SW 1271 (cell line): Measurements from ENCODE around the gene YIF1B.
"Not testable (repeated sequence)": the region's sequence is repeated elsewhere in the genome, so short reads cannot be mapped to it uniquely, and the experiment has no call there.

Experiments used
- DNase-seq, 2 experiments: peaks; one replicate each; lab custom pipeline; 2025; lab: John Stamatoyannopoulos, UW

Gene YIF1B, protein sequence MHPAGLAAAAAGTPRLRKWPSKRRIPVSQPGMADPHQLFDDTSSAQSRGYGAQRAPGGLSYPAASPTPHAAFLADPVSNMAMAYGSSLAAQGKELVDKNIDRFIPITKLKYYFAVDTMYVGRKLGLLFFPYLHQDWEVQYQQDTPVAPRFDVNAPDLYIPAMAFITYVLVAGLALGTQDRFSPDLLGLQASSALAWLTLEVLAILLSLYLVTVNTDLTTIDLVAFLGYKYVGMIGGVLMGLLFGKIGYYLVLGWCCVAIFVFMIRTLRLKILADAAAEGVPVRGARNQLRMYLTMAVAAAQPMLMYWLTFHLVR

DNA sequence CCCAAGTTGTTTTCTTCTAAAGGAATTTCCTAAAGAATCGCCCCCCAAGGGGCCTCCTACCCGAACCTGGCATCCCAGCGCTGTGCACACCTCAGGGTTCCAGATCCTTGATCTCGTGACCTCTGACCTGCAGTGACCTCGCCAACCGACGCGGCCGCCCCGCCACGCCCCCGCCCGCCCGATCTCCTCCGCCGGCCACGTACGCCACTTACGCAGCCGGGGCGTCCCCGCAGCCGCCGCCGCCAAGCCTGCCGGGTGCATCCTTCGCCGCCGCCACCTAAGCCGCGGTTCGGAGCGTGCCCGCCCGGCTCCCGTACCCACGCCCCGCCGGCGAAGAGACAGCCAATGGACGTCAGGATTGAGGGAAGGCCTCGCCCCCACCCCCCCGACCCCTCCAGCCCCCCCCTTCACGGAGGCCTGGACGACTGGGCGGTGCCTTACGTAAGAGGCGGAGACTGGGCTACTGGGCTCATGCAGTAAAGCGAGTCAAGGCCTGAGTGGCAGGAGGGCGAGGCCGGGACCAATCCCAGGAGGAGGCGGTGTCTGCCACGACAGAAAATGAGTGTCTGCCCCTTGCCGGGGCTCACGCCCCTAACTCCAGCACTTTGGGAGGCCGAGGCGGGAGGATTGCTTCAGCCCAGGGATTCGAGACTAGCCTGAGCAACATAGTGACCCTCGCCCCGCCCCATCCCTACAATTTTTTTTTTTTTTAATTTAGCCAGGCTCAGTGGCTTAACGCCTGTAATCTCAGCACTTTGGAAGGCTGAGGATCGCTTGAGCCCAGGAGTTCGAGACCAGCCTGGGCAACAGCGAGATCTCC is at the start of gene YIF1B:
YIF1B (minus strand) TSS at position 291 of the 820 bp plus-strand sequence; CDS start at position 261, 30 bp downstream.
- peak; percentile 93 to 94 for DNase-seq

DNA sequence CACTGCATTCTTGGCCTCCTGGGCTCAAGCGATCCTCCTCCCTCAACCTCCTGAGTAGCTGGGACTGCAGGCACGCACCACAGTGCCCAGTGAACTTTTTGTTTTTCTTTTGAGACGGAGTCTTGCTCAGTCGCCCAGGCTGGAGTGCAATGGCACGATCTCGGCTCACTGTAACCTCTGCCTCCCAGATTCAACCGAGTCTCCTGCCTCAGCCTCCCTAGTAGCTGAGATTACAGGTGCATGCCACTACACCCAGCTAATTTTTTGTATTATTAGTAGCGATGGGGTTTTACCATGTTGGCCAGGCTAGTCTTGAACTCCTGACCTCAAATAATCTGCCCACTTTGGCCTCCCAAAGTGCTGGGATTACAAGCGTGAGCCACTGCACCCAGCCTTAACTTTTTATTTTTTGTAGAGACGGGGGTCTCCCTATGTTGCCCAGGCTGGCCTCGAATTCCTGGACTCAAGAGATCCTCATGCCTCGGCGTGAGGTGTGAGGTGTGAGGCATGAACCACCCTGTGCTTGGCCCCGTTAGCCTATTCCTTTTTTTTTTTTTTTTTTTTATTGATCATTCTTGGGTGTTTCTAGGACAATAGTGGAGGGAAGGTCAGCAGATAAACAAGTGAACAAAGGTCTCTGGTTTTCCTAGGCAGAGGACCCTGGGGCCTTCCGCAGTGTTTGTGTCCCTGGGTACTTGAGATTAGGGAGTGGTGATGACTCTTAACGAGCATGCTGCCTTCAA is 47.4 kb upstream of the YIF1B start:
- DNase-seq = not testable (repeated sequence)

DNA sequence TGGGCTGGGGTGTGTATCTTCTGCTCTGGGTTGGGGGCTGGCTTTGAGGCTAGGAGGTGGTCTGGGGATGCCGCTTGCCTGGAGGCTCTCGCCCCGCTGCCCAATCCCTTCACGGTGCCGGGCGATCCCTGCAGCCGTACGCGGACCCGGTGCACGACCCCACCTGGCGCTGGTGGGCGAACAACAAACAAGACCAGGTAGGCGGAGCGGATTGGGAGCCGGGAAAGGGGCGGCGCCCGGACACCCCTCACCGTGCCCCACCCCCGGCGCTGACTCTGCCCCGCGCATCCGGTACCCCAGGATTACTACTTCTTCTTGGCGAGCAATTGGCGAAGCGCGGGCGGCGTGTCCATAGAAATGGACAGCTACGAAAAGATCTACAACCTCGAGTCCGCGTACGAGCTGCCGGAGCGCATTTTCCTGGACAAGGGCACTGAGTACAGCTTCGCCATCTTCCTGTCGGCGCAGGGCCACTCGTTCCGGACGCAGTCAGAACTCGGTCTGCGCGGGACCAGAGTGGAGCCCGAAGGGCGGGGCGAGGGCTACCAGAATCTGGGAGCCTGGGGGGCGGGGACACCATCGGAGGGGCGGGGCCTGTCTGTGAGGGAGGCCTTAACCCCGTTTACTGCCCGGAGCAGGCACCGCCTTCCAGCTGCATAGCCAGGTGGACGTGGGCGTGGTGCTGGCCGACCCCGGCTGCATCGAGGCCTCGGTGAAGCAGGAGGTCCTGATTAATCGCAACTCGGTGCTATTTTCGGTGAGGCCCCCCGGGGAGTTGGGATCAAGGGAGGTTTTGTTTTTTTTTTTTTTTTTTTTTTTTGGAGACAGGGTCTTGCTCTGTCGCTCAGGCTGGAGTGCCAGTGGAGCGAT is 46.6 kb upstream of the YIF1B start:
- peak; percentile 63 to 85 for DNase-seq

DNA sequence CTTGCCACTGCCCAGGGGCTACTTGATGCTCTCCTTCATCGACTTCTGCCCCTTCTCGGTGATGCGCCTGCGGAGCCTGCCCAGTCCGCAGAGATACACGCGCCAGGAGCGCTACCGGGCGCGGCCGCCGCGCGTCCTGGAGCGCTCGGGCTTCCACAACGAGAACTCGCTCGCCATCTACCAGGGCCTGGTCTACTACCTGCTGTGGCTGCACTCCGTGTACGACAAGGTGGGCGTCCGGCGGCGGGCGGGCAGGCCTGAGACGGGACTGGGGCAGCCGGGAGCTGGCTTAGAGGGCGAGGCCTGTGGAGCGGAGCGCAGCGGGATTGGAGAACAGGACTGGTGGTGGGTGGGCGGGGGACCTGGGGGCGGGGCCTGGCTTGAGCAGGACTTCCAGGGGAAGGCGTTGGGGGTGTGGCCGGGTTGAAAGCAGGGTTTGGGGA is 45.9 kb upstream of the YIF1B start:
- DNase-seq = peak; percentile 52 to 83

DNA sequence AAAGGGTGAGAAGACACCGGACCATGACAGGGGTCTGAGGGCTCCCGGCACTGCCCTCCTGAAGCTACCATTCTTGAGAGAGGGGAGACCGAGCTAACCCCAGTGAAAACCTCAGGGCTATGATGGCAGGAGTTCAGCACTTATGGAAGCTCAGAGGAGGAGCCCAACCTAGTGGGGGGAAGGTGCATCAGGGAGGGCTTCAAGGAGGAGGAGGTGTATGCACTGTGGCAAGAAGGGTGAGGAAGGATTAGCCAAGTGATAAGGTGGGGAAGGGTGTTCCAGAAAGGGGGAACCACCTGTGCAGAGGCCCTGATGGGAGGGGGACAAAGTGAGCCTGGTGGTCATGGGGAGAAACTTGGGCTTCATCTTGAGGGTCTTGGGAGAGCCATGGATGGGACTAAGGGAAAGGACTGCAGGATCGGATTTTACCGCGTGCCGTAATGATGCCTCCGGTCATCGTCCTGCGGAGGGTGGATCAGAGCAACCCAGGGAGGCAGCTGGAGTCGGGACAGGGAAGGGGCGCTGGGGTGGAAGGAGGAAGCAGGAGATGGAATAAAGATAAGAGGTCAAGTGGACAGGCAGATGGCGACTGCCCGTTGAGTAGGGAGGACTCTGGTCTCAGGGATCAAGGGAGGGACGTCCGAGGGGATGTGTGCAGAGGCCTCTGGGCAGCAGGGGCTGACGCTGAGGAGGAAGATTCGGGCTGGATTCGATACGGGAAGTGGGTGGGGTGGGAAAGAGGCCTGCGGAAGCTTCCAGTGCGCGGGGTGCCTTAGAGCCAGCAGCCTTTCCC is 45.3 kb upstream of the YIF1B start:
- peak in 1 of 2 experiments; percentile 33 for DNase-seq

DNA sequence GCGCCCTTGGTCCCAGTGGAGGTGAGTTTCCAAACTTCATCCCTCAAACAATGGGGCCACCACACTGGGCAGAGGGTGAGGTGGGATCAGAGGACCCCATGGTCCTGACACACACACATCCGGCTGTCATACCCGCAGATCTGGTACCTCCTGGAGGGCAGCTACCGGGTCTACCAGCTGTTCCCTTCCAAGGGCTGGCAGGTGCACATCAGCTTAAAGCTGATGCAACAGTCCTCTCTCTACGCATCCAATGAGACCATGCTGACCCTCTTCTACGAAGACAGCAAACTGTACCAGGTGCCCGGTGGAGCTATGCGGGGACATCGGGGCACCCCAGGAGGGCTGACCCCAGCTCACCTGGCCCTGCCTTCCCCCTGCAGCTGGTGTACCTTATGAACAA is 44.6 kb upstream of the YIF1B start:
- no peak for DNase-seq

DNA sequence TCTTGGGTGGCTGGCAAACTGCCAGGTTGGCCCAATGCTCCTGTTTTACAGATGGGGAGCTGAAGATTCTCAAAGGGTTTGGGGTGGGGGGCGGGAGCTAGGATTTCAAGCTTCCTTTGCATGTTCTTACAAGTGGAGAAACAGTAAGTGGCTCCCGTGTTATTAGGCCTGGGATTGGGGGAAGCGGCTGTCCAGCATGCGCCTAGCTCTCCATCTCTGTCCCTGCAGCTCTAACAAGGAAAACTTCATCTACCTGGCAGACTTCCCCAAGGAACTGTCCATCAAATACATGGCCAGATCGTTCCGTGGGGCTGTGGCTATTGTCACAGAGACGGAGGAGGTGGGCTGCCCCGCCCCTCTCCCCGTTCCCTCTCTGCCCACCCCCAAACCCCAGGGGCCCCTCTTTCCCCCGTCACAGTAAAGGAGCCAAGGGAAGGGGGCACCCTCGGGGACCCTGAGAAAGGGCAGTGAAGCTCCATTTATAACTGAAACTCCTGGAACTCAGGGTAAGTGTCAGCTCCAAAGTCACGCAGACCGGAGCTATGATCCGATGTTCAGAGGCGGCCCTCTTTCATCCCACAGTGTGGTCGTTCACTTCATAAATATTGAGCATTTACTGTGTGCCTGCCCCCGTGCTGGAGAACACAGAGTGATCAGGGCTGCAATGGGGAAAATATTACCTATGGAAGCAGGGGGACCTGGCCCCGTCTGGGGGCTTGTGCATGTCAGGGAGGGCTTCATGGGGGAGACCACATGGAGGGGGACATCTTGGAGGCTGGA is 43.7 kb upstream of the YIF1B start:
- no peak for DNase-seq

DNA sequence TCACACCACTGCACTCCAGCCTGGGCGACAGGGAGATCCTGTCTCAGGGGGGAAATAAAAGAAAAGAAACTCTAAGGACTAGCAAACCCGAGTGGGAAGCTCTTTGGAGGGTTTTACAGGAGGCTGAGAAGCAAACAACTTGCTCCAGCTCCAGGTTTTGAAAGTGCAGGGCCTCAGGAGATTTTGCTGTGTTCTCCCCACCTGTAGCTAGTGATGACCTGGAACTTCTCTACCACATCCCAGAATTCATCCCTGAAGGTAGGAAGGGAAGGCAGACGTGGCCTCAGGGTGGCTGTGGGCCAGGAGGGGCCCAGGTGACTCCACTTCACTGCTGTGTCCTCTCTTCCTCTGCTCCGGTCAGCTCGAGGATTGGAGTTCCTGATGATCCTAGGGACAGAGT is 42.3 kb upstream of the YIF1B start:
- no peak for DNase-seq

DNA sequence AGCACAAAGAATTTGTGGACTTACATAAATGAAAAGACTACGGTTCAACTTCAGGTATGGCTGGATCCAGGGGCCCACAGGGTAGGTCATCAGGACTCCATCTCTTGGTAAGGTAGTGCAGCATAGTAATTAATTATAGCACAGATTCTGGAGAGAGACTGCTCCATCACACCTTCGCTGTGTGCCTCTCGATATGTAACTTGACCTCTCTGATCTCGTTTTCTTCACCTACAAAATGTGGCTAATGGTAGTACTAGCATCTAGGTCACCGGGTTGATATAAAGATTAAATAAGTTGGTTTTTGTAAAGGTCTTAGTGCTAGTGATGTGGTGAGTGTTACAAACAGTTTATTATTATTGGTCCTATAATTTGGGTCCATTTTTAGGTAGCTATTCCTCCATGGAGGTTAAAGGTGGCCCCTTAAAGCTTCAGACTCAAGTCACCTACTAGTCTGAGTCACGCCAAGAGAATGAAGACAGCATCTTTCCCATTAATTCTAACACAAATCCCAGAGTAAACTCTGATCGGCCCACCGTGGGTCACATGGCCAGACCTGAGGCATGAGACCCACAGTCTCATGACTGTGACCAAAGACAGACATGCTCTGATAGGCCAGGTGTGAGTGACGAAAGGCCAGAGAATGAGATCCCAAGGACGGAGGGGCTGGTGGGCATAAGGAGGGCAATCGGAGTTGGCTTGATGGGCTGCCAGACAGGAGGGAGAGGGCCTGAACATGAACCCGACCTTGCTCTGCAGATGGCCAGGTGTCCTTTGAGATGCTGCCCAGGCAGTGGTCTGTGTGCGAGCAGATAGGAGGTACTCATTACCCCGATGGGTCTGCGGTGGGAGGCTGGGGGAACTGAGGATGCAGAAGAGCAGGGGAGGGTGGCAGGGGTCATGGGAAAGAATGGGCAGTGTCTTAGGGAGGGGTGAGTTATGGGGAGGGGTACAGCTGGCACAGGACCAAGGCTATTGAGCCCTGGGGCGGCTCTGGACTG is 40.3 kb upstream of the YIF1B start:
- DNase-seq = no peak

DNA sequence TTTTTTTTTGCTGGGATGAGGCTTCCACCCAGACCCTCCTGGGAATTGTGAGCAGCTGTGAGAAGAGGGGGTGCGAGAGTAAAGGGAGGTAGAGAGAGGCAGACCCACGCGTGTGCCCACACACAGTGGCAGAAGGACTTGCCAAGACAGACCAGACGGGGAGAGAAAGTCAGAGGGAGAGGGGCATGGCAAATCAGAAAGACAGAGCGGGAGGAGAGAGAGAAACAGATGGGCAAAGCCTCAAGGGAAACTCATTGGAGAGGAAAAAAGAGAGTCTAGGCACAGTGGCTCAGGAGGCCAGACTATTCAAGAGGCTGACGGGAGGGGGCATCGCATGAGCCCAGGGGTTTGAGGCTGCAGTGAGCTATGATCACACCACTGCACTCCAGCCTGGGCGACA is 36.9 kb upstream of the YIF1B start:
- no peak for DNase-seq

DNA sequence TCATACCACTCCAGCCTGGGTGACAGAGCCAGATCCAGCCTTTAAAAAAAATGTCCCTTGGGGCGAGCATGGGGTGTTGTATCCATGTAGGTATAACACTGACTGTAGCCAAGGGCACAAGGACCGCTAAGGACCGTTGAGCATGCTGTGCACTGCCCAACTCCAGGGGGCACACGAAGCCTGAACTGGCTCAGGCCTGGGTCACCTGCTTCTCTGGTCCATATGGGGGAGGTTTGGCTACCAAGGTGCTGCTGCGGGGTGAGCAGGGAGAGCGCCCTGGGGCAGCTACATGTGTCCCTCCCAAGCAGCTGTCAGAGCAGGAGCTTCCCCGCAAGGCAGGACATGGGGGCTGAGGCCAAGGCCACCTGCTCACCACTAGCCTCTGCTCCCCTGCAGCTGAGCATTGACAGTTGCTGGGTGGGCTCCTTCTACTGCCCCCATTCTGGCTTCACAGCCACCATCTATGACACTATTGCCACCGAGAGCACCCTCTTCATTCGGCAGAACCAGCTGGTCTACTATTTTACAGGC is 36.2 kb upstream of the YIF1B start:
- no peak for DNase-seq

DNA sequence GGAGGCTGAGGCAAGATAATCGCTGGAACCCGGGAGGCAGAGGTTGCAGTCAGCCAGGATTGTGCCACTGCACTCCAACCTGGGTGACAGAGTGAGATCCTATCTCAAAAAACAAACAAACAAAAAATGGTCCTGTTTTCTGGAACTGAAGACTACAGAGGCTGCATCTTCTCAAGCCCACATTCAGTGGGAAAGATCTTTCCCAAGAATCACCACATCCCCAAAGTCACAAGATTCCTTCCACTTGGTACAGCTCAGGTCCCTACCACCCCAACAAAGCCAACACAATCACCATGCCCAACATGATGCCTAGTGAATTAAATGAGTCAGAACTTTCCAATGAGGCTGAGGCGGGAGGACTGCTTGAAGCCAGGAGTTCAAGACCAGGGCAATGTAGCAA is 35.1 kb upstream of the YIF1B start:
- DNase-seq = no peak

DNA sequence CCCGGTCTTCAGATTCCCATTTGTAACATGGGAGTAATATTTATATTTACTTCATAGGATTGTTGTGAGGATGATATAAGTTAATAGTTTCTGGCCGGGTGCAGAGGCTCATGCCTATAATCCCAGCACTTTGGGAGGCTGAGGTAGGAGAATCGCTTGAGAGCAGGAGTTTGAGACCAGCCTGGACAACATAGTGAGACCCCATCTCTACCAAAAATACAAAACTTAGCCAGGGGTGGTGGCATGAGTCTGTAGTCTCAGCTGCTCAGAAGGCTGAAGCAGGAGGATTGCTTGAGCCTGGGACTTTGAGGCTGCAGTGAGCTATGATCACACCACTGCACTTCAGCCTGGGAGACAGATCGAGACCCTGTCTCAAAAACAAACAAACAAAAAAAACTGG is 31.1 kb upstream of the YIF1B start:
- DNase-seq = no peak

DNA sequence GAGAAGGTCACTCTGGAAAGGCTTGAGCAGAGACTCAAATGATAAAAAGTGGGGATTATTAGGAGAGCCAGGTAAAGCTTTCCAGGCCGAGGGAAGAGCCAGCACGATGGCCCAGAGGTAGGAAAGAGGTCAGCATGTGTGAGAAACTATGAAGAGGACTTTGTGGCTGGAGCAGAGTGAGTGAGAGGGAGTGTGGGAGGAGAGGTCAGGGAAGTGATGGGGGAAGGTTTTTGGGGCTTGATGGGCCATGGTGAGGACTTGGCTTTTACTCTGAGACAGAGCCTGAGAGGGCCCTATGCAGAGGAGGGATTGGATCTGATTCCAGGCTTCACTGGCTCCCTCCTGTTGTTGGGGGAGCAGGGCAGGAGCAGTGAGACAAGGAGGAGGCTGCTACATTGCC is 25.2 kb upstream of the YIF1B start:
- DNase-seq = no peak

DNA sequence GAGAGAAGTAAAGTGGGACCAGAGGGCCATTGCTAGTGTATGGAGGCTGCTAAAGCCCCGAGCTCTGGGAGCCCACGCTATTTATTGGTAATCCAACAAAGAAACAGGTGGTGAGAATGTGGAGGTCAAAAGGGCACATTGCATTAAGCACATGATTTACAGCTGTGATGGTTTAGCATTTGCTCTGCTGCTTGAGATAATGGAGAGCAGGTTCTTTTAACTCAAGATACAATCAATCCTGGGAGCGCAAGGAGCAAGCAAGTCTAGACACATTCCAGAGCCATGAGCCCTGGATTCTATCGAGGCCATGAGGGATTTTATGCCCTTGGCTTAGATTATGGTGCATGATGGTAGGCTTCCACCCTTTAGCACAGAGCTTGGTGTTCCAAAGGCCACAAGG is 23.3 kb upstream of the YIF1B start:
- not testable (repeated sequence) for DNase-seq

DNA sequence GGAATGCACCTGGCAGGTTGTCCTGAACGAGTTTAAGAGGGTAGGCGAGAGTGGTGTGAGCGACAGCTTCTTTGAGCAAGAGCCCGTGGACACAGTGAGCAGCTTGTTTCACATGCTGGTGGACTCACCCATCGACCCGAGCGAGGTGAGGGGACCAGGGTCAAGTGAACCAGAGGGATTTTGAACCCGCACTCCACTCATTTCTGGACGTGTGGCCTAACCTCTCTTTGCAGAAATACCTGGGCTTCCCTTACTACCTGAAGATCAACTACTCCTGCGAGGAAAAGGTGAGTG is 21.6 kb upstream of the YIF1B start:
- no peak for DNase-seq

DNA sequence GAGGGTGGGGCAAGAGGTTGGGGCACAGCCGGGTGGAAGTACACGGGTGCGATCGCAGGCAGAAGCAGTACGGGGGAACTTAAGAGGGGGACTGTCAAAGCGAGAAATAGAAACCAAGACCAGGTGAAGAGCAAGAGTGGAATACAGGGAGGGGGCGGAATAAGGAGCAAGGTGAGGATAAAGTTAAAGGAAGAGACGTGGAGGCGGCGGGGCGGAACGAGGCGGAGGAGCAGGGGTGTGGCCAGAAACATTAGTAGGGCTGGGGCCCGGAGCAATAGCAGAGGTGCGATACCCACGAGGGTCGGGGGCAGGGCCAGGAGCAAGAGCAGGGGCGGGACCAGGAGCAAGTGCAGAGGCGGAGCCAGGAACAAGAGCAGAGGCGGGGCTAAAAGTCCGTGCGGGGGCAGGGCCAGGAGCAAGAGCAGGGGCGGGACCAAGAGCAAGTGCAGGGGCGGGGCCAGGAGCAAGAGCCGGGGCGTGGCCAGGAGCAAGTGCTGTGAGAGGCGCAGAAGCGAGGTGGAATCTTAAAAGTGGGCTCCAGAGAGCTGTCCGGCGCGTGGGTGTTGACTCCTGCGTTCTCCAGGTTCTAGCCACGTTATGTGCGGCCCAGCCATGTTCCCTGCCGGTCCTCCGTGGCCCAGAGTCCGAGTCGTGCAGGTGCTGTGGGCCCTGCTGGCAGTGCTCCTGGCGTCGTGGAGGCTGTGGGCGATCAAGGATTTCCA is 21.1 kb upstream of the YIF1B start:
- peak; percentile 65 to 89 for DNase-seq
